IMR-90 (cell line): Measurements from ENCODE around the gene ANKRD13A. TPM values are rescaled to one million over a fixed set of nuclear protein-coding genes. Genes with fewer than 3 reads are reported as not detected.

Source experiments
- ATAC-seq: fragments of 200-7000 bp; cut with Tn5 transposase; 2 replicates; pipeline ENCODE4 v1.9.1; 2020; ENCODE audit warnings: low read depth, mild to moderate bottlenecking, moderate library complexity
- BruUV-seq: library from RNA; stranded (reverse); fragments of 400-500 nt; replicated peaks from 2 replicates; lab custom pipeline; 2021; lab: Mats Ljungman, UMichigan
- CTCF ChIA-PET: fragments of 300-600 bp; formaldehyde crosslinking; extraction: SDS; loops from one replicate; lab custom pipeline; 2021; ENCODE audit warnings: antibody characterized with exemption; lab: Yijun Ruan, JAX
- POLR2A ChIA-PET: fragments of 300-600 bp; sonication (Branson Sonifier 250); formaldehyde crosslinking; loops from one replicate; lab custom pipeline; 2022; ENCODE audit warnings: antibody characterized with exemption; ENCODE audit not compliant: unreplicated experiment; lab: Charles Lee
- DNase-seq: peaks from one replicate; pipeline ENCODE4 v3.0.0; 2013
- H2AFZ ChIP-seq: replicated peaks from 2 replicates; pipeline ENCODE3; 2013; ENCODE audit warnings: low read length, mild to moderate bottlenecking; ENCODE audit not compliant: poor library complexity
- H2AK5ac ChIP-seq: 2 replicates; pipeline ENCODE4 v1.6.1; 2013; ENCODE audit warnings: low read depth, low read length, inconsistent platforms
- H2AK9ac ChIP-seq: replicated peaks from 2 replicates; pipeline ENCODE3; 2013; ENCODE audit warnings: mild to moderate bottlenecking, low read depth, low read length, moderate library complexity; ENCODE audit not compliant: poor library complexity
- H2BK120ac ChIP-seq: 2 replicates; pipeline ENCODE4 v1.6.1; 2013; ENCODE audit warnings: low read depth, low read length, inconsistent platforms
- H2BK15ac ChIP-seq: 3 replicates; pipeline ENCODE4 v1.6.1; 2013; ENCODE audit warnings: low read depth, low read length, inconsistent platforms
- H2BK20ac ChIP-seq: 2 replicates; pipeline ENCODE4 v1.6.1; 2013; ENCODE audit warnings: low read depth, mild to moderate bottlenecking, inconsistent platforms, low read length, moderate library complexity
- H2BK5ac ChIP-seq: 2 replicates; pipeline ENCODE4 v1.6.1; 2013; ENCODE audit warnings: mild to moderate bottlenecking, low read depth, low read length, inconsistent platforms; ENCODE audit not compliant: poor library complexity, severe bottlenecking
- H3K14ac ChIP-seq: replicated peaks from 2 replicates; pipeline ENCODE4 v1.6.1; 2013; ENCODE audit warnings: low read depth, low read length, inconsistent platforms
- H3K18ac ChIP-seq: 2 replicates; pipeline ENCODE4 v1.6.1; 2013; ENCODE audit warnings: low read depth, low read length, control low read depth
- H3K23ac ChIP-seq: 2 replicates; pipeline ENCODE4 v1.6.1; 2013; ENCODE audit warnings: low read depth, low read length, inconsistent platforms
- H3K27ac ChIP-seq: 2 replicates; pipeline ENCODE4 v1.5.1; 2013; ENCODE audit warnings: mild to moderate bottlenecking, control low read depth, low read length; ENCODE audit not compliant: insufficient read depth
- H3K27me3 ChIP-seq: 2 replicates; pipeline ENCODE4 v1.6.1; 2013; ENCODE audit warnings: low read length; ENCODE audit not compliant: control insufficient read depth, insufficient read depth
- H3K36me3 ChIP-seq: 2 replicates; pipeline ENCODE4 v1.6.1; 2013; ENCODE audit warnings: low read length, mixed read lengths; ENCODE audit not compliant: control insufficient read depth, insufficient read depth
- H3K4ac ChIP-seq: 2 replicates; pipeline ENCODE4 v1.6.1; 2013; ENCODE audit warnings: low read depth, low read length, inconsistent platforms
- H3K4me1 ChIP-seq: 2 replicates; pipeline ENCODE4 v1.6.1; 2013; ENCODE audit warnings: low read length, mixed read lengths; ENCODE audit not compliant: control insufficient read depth, insufficient read depth
- H3K4me2 ChIP-seq: 2 replicates; pipeline ENCODE4 v1.6.1; 2013; ENCODE audit warnings: low read depth, mild to moderate bottlenecking, control low read depth, low read length, moderate library complexity
- H3K4me3 ChIP-seq: 2 replicates; pipeline ENCODE4 v1.5.1; 2013; ENCODE audit warnings: low read depth, mild to moderate bottlenecking, control low read depth, low read length, moderate library complexity; ENCODE audit not compliant: insufficient read depth
- H3K56ac ChIP-seq: 2 replicates; pipeline ENCODE4 v1.6.1; 2013; ENCODE audit warnings: low read length, inconsistent platforms; ENCODE audit not compliant: insufficient read depth; ENCODE audit errors: extremely low read depth
- H3K79me1 ChIP-seq, 2 experiments: 2 replicates each; pipeline ENCODE4 v1.6.1; 2013; ENCODE audit warnings: low read length in 2 of 2, inconsistent platforms in 1 of 2, low read depth in 1 of 2
- H3K9ac ChIP-seq: 2 replicates; pipeline ENCODE4 v1.6.1; 2013; ENCODE audit warnings: low read depth, low read length, control low read depth
- H3K9me1 ChIP-seq: 2 replicates; pipeline ENCODE4 v1.6.1; 2013; ENCODE audit warnings: low read length, inconsistent platforms; ENCODE audit not compliant: insufficient read depth
- H3K9me3 ChIP-seq: 2 replicates; pipeline ENCODE4 v1.6.1; 2013; ENCODE audit warnings: low read length; ENCODE audit not compliant: control insufficient read depth, insufficient read depth
- H4K20me1 ChIP-seq: 2 replicates; pipeline ENCODE4 v1.6.1; 2013; ENCODE audit warnings: low read length, inconsistent platforms; ENCODE audit not compliant: insufficient read depth
- H4K5ac ChIP-seq: 2 replicates; pipeline ENCODE4 v1.6.1; 2013; ENCODE audit warnings: mild to moderate bottlenecking, low read depth, low read length, control low read depth
- H4K8ac ChIP-seq, 2 experiments: 2 replicates each; pipeline ENCODE4 v1.6.1; 2013; ENCODE audit warnings: low read depth in 2 of 2, low read length in 2 of 2, control low read depth in 1 of 2, inconsistent platforms in 1 of 2
- H4K91ac ChIP-seq: 2 replicates; pipeline ENCODE4 v1.6.1; 2013; ENCODE audit warnings: low read depth, low read length, inconsistent platforms; ENCODE audit not compliant: insufficient read depth
- BHLHE40 ChIP-seq: fragments of 150-350 bp; IDR thresholded peaks from 2 replicates; pipeline ENCODE4 v1.6.1; 2016; ENCODE audit warnings: mild to moderate bottlenecking, low read depth, low read length
- CTCF ChIP-seq: conservative IDR thresholded peaks from 2 replicates; pipeline ENCODE4 v1.5.1; 2012; ENCODE audit warnings: mild to moderate bottlenecking, low read depth, low read length, improper control_type of control experiment
- FOS ChIP-seq: fragments of 150-350 bp; IDR thresholded peaks from 2 replicates; pipeline ENCODE4 v1.6.1; 2016; ENCODE audit warnings: low read depth, low read length
- NFE2L2 ChIP-seq: fragments of 150-350 bp; IDR thresholded peaks from 2 replicates; pipeline ENCODE4 v1.6.1; 2016; ENCODE audit warnings: low read depth, mild to moderate bottlenecking, low read length
- POLR2A ChIP-seq: IDR thresholded peaks from 2 replicates; pipeline ENCODE4 v1.6.1; 2012; ENCODE audit warnings: mild to moderate bottlenecking, low read depth, low read length
- RAD21 ChIP-seq: IDR thresholded peaks from 2 replicates; pipeline ENCODE4 v1.6.1; 2012; ENCODE audit warnings: low read length, improper control_type of control experiment
- RCOR1 ChIP-seq: IDR thresholded peaks from 2 replicates; pipeline ENCODE4 v1.6.1; 2012; ENCODE audit warnings: mild to moderate bottlenecking, low read length, improper control_type of control experiment; ENCODE audit not compliant: insufficient replicate concordance
- USF2 ChIP-seq: fragments of 150-350 bp; IDR thresholded peaks from 2 replicates; pipeline ENCODE4 v1.6.1; 2017; ENCODE audit warnings: mild to moderate bottlenecking, antibody characterized with exemption, low read length, low read depth
- dilution Hi-C: fragments of 300-500 bp; cut with HindIII; formaldehyde crosslinking; loops from one replicate; pipeline ENCODE4 v1.14.3; 2018; ENCODE audit warnings: low sequenced_read_pairs; ENCODE audit not compliant: unreplicated experiment
- in situ Hi-C: fragments of 300-500 bp; cut with MboI; formaldehyde crosslinking; loops from 3 replicates; pipeline ENCODE4 v1.14.3; 2019; ENCODE audit warnings: low sequenced_read_pairs, inconsistent platforms, mixed read lengths
- intact Hi-C: fragments of 100-400 bp; cut with micrococcal nuclease; formaldehyde crosslinking; loops from 2 replicates; pipeline ENCODE4 v1.10.0; 2022
- polyA plus RNA-seq, 3 experiments: library from polyadenylated mRNA; depleted of rRNA; stranded (reverse); fragments of >200 nt; gene quantifications; 2 replicates each; pipeline ENCODE4 v1.2.3, GENCODE V29; 2012; ENCODE audit warnings: low replicate concordance in 1 of 3
- total RNA-seq: library from RNA; depleted of rRNA; stranded (reverse); fragments of >200 nt; gene quantifications from 2 replicates; pipeline ENCODE4 v1.2.3, GENCODE V29; 2012

The ANKRD13A gene
- total and polyA plus RNA-seq, 2 of the 4 experiments (the other 2 are of a cell fraction) = 299 to 449 TPM

GRCh38 chr12:110071504-110071903 lies 72.3 kb downstream of the ANKRD13A start:
- Histone ChIP-seq H2AFZ (no peak overlapping the region), H4K91ac (no peak overlapping the region), H3K9me1 (no peaks in the 10 kb centered on the region), H2BK15ac (no peak overlapping the region), H3K79me1 (no peaks in the 10 kb centered on the region), H2BK5ac (no peak overlapping the region), H3K27ac (no peak overlapping the region), H2BK120ac (no peak overlapping the region), H2AK5ac (no peak overlapping the region), H3K9me3 (no peaks in the 10 kb centered on the region), H2AK9ac (no peak overlapping the region), H3K14ac (no peak overlapping the region), H3K4ac (no peak overlapping the region), H3K4me1 (0 out of 2 replicates have a peak, but pooled peaks cover 2% of the 10 kb centered on the region), H3K4me3 (no peak overlapping the region), H3K27me3 (no peaks in the 10 kb centered on the region), H2BK20ac (no peak overlapping the region), H4K20me1 (no peaks in the 10 kb centered on the region), H3K18ac (no peak overlapping the region), H3K9ac (no peak overlapping the region), H3K56ac (no peak overlapping the region), H3K23ac (no peak overlapping the region), H3K36me3 (no peaks in the 10 kb centered on the region), H3K4me2 (no peak overlapping the region), H4K8ac (no peak overlapping the region), H4K5ac (no peak overlapping the region)
- intact Hi-C loops (no loop called here), in situ Hi-C loops (no loop called here), dilution Hi-C loops (no loop called here)
- ChIA-PET CTCF (no interaction called here), POLR2A (no interaction called here)
- DNase-seq (no peak), ATAC-seq (no peak)
- TF ChIP-seq FOS (no peak), RAD21 (no peak), RCOR1 (no peak), CTCF (no peak), NFE2L2 (no peak), POLR2A (no peak), BHLHE40 (no peak), USF2 (no peak)
- BruUV-seq = no TSS peak
